Ishikawa (cell line): ENCODE data around the gene RUNX1.

Source experiments
- CREB1 ChIP-seq: IDR thresholded peaks from 2 replicates; pipeline ENCODE4 v1.6.1; 2012; ENCODE audit warnings: low read depth
- REST ChIP-seq: IDR thresholded peaks from 2 replicates; pipeline ENCODE4 v1.6.1; 2012; ENCODE audit warnings: low read depth, mild to moderate bottlenecking

- TF ChIP-seq REST (no peak), CREB1 (no peak)
Observed at GRCh38 chr21:34878940-34879339, 170.2 kb downstream of the RUNX1 start.
